NCI-H446 (cell line): ENCODE results near the gene TMX1.
A peak's percentile ranks its signal among the peaks of the same experiment; 100 is the strongest.

ENCODE experiments used
- DNase-seq, 2 experiments: peaks; one replicate each; lab custom pipeline; 2025; lab: John Stamatoyannopoulos, UW

The TMX1 gene

DNA sequence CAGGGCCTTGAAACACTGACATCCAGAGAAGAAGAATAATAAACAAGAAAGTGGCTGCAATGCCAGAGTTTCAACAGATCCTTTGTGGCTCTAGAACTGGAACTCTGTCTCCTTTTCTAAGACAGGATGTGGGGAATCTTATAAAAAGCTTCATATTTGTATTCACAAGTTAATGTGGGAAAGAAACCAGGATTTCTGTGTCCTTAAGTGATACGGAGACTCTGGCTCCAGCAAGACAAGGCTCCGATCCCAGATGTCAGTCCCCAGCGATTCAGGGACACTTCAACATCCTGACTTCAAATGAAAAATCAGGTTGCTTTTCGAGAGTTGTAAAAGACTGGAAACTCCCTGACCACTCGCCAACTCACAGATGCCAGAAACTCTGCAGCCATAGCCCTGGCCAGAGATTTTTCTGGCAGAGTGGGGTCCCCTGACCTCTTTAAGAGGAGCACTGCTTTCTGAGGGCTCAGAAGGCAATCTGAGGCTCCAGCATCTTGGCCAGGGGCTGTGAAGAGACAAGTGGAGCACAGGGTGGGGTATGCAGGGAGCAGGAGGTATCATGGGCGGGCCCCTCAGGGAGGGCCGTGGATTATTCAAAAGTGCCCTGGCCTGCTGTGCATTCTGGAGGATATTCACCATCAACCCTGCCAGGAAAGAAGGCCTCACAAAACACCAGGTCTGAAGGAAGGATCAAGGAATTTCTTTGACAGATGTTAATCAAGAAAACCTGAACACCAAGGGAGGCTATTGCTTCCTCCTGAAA is 53.3 kb downstream of the TMX1 start:
- no peak for DNase-seq

DNA sequence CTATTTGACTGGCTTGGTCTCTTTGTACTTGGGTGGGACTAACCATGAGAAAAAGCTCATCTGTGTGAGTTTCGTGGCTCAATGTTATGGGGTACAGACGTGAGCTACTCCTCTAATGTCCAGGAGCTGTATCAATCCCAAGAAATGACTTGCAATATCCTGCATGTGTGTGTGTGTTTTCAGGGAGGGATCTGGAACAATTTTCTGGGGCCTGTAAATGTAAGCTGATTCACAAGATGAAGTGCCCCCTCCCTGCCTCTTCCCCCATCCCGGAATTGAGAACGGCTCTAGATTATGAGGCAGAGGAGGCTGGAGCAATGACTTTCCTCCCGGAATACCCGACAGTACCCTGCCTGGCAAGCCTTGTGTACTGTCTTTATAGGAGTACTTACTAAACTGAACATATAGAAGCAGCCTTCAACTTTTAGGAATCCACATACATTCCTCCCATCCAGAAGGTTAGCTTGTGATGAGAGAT is 53.9 kb downstream of the TMX1 start:
- no peak for DNase-seq

DNA sequence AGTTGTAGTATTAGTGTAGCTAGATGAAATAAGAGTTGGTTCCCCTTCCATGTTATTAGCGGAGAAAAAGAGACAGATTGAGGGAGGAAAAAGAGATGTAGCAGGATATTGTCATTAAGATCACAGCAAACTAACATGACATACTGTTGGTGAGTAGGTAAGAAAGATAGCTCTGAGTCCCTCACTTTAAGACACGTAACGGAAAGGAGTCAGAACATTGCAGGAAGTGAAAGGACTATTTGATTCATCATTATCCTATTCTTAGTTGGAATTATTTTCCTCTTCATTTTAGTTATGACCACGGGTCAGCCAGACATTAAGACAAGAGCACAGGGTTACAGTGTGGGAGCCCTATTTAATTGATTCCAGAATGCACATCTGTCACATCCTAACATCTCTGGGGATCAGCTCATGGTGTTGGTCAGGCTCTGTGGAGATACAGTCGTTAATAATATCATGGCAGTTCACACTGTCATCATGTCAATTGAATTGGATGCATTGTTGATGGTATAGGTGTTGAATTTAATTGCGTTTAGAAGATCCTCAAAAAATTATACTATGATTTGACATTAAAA is 55.0 kb downstream of the TMX1 start:
- no peak for DNase-seq

DNA sequence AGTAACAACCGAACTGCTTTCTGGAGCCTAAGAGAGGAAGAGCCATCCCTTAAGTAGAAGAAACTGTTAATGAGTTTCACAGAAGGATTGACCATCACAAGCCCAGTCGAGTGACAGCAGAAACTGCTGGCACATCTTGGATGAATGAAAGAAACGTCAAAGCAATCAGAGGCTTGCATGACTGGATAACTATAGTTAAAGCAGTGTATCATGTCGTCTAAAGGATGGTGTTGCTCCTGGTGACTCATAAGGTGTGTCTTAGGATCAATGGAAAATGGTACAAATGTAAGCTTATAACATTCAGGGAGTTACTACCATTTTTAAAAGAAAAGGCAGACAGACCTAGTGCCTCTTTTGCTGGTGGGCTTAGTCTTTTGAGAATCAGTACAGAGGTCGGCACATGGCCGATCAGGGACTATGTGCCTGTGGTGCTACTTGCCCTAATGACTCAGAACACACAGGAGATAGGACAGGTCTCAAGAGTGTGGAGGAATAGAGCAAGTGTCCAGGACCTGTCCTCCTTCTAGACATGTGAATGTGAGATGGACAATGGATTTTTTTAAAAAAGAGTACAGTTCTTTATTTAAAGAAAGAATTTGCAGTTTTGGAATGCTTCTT is 55.7 kb downstream of the TMX1 start:
- DNase-seq = no peak

DNA sequence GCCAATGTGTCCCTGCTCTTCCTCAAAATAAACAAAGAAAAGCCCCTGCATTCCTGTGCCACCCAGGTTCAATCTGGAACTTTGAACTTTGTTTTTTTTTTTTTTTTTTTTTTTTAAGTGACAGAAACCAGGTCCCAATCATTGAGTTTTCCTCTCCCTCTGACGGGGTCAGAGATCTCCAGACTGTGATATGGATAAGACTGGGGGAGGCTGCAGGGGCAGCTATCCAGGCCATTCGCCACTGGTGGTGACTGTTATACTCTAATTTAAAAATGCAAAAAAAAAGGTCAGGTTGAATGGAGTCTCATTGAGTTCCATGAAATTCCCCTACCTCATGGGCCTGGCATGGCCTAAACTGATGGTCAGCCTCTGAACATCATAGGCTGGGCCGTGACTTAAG is 57.0 kb downstream of the TMX1 start:
- no peak for DNase-seq

DNA sequence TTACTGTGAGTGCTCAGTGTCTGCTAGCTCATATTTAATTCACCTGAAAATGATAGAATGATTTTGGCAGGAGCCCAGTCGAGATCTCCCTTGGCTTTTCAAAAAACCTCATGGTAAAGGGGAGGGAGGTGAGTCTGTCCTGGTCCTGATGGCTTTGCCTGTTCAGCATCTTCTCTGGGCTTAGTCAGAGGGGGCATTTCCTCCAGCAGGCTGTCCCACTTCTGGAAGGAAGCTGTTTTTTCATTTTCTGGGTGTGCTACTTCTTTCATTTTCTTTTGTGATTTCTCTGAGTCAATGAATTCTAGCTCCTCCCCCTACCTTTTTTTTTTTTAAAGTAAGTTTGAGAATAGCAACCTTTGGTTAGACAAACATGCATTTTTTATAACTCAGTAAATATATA is 58.8 kb downstream of the TMX1 start:
- DNase-seq = no peak

DNA sequence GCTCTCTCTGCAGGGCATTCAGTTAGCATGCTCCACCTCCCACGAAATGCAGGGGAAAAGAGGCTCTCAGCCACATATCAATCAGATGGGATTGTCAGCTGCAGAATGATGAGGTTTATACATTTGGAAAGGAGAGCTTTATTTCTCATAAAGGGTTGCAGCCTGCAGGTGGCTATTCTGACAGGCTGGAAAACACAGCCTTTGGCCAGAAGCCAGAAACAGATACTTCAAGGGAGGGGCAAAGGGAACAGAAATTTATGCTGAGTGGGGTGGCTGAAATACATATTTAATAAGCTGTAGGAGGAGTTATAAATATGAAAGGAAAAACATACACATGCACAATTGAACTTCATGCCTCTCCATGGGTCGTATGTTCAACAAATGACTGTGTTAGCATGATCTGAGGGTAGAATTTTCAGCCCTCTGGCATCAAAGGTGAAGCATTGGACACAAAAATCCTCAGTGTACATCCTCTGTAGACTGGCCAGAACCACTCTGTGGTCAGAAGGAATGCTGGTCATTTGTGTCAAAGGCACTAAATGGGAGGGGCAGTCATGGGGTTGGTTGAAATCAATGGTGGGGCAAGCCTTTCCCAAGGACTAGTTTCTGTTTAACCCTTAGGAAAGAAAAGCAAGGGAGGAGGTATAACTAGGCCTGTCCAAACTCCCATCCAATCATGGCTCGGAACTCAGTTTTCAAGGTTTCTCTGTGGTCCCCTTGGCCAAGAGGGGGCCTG is 62.4 kb downstream of the TMX1 start:
- peak; percentile 19 to 51 for DNase-seq

DNA sequence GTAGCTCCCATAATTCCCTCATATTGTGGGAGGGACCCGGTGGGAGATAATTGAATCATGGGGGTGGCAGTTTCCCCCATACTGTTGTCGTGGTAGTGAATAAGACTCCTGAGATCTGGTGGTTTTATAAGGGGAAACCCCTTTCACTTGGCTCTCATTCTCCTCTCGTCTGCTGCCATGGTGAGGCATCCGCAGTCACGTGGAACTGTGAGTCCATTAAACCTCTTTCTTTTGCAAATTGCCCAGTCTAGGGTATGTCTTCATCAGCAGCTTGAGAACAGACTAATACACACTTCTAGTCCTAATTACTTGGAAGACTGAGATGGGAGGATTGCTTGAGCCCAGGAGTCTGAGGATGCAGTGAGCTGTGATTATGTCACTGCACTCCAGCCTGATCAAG is 64.4 kb downstream of the TMX1 start:
- no peak for DNase-seq

DNA sequence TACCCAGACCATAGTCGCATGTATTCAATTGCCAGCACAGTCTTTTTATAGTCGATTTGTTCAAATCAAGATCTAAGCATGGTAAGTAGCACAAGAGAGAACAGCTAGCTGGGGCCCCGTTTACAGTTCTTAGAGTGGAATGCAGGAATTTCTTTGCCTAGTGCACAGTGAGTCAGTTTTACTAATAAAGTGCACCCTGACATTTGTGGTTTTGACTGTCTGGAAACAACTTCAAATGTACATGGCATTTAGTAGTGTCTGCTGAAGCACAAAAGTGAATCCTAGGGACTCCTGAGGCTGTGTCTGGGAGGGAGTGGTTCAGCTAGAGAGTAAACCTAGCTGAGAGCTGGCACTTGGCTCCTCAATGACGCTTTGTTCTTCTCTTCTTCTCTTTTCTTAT is 64.9 kb downstream of the TMX1 start:
- DNase-seq = no peak

DNA sequence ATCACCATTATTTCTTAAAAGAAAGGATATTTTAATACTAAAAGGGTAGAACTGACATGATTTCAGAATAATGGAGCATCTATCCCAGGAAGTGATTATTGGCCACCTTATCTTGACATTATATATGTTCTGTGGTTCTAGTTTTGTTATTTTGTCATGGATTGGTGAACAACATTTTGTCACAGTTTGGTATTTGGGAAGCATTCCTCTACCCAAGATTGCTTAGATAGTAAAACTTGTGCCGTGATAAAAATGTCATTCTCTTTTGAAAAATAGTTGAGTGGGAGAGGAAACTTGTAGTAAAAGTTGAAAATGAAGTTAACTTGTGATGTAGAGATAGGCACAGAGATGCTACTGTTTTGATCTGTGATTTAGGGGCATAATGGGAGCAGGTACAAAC is 65.7 kb downstream of the TMX1 start:
- no peak for DNase-seq
